SJCRH30 (cell line): ENCODE measurements around the gene FAM227B. TPM values are rescaled to one million over a fixed set of nuclear protein-coding genes. Genes with fewer than 3 reads are reported as not detected.
"Not testable (repeated sequence)": the region's sequence is repeated elsewhere in the genome, so short reads cannot be mapped to it uniquely, and the experiment has no call there.

Experiments
- DNase-seq, 2 experiments: peaks; one replicate each; pipeline ENCODE4 v3.0.0-alpha.2; 2015 to 2020
- H3K27ac ChIP-seq: fragments of 250-450 bp; sonication (Bioruptor Pico); 2 replicates; pipeline ENCODE4 v1.5.1; 2020; ENCODE audit warnings: mild to moderate bottlenecking, moderate library complexity
- H3K27me3 ChIP-seq: fragments of 250-450 bp; sonication (Bioruptor Pico); 2 replicates; pipeline ENCODE4 v1.5.1; 2020; ENCODE audit warnings: mild to moderate bottlenecking, moderate library complexity
- H3K36me3 ChIP-seq: fragments of 250-450 bp; sonication (Bioruptor Pico); 2 replicates; pipeline ENCODE4 v1.5.1; 2020; ENCODE audit warnings: mild to moderate bottlenecking, moderate library complexity
- H3K4me1 ChIP-seq: fragments of 250-450 bp; sonication (Bioruptor Pico); 2 replicates; pipeline ENCODE4 v1.5.1; 2020; ENCODE audit warnings: mild to moderate bottlenecking, moderate library complexity
- H3K4me3 ChIP-seq: fragments of 250-450 bp; sonication (Bioruptor Pico); 2 replicates; pipeline ENCODE4 v1.5.1; 2020; ENCODE audit warnings: mild to moderate bottlenecking, moderate library complexity
- H3K9me3 ChIP-seq: fragments of 250-450 bp; sonication (Bioruptor Pico); replicated peaks from 2 replicates; pipeline ENCODE4 v1.5.1; 2020; ENCODE audit warnings: mild to moderate bottlenecking, moderate library complexity
- total RNA-seq: library from RNA; depleted of rRNA; stranded (reverse); fragments of >200 nt; shearing (Covaris generic); gene quantifications from 2 replicates; pipeline ENCODE4 v1.2.3, GENCODE V29; 2014; rRNA removed

The FAM227B gene, protein sequence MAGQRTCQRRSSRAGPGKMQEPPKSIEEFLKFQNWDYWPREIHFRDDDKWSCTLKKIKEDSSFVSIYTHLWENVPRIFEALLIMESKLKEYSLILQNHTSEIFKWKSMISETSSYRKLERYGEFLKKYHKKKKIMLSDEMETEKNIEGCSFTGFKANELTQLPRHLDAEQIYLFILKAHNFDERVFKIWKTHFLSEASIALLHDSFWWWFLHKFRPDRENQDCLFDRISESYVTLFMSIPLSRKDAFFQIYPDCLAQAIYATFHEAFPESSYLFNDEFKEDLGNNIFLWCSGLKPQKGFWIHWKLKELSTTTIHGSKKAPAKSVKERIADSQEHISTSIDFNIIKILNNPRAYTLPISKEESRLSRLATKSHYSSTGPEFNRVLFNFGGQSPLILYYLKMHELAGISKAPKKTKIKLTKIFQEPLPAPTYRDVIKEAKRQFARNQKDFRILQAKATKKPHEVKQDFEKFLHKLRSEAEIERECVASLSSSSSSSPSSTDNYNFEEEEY
- total RNA-seq, result 8.5 and 9.7 TPM in 2 replicates

DNA sequence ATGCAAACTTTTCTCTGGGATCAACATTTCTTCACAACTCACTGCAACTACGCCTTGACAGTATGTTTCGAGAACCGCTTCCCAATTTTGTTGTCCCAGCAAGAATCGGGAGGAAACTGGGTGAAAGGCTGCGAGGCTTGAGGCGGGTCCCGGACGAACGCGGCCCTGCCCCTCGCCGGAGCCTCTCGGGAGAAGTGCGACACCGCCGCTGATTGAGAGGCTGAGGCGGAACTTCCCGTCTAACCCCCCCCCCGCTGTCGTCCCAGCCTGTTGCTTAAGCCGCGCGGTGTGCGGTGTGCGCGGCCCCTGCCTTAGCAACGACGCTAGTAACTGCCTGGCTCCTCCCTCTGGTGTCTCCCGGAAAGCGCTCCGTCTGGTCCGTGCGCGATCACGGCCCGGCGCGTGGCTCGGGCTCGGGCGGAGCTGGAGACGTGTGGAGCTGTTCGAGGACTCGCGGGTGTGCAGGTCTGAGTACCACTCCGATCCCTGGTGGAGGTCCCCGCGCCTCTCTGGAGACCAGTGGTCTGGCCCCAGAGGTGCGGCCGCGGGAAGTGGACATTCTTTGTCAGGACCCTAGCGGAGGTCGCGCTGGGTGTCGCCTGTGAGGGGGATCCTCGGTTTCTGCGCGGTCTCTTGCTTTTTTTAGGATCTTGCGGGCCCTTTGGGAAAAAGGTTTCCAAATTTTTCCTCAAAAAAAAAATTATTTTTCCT is at the start of gene FAM227B, which contains the start of gene DTWD1:
Gene FAM227B (minus strand): TSS at position 161 of the 711 bp plus-strand sequence. CDS start 5,647 bp downstream, outside the sequence.
Gene DTWD1 (plus strand): TSS at position 391 of the 711 bp plus-strand sequence. CDS start 4,120 bp downstream, outside the sequence.
- DNase-seq, result peak; percentile 96 to 97
- H3K27ac ChIP-seq, result peak within 1 kb of the TSS; percentile 98
- H3K36me3 ChIP-seq, result peaks cover 13% of the 10 kb centered on the region
- H3K27me3 ChIP-seq, result no peaks in the 10 kb centered on the region
- peak within 1 kb of the TSS; percentile 62 for H3K4me3 ChIP-seq
- peaks cover 9% of the 10 kb centered on the region for H3K9me3 ChIP-seq
- H3K4me1 ChIP-seq, result peaks cover 27% of the 10 kb centered on the region

DNA sequence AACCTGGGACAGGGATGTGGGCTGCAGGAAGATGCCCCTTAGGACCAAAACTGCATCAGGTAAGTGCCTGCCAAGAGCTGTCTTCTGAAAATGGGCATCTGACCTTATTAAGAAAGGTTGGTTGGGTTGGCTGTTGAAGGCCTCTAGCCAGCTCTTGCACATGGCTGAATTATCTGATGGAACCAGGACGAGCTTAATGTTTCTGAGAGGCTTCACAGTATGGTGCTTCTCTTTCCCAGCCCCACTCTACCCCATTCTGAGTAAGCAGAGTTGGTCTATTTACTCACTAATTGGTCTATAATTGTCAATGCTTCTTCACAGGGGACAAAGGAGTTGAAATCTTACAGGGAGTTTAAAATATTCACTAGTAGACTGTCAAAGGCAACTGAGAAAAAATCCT is 48.7 kb upstream of the FAM227B start:
- no peaks in the 10 kb centered on the region for H3K36me3 ChIP-seq
- no peak for DNase-seq
- no peaks in the 10 kb centered on the region for H3K27me3 ChIP-seq
- peaks cover 2% of the 10 kb centered on the region; the same call in 1 of the 2 replicates for H3K4me1 ChIP-seq
- H3K27ac ChIP-seq, result no peak overlapping the region
- no peak overlapping the region for H3K4me3 ChIP-seq
- H3K9me3 ChIP-seq, result no peaks in the 10 kb centered on the region; the same call in none of the 2 replicates

DNA sequence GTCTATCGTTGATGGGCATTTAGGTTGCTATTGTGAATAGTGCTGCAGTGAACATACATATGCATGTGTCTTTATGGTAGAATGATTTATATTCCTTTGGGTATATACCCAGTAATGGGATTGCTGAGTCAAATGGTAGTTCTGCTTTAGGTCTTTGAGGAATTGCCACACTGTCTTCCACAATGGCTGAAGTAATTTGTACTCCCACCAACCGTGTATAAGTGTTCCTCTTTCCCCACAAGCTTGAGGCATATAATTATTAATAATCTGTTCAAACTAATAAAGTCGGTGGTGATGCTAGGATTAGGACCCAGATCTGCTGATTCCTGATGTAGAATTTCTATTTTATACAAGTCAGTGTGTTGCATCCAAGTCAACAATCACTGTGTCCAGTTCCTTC is 45.9 kb upstream of the FAM227B start:
- H3K36me3 ChIP-seq, DNase-seq, H3K4me3 ChIP-seq, H3K4me1 ChIP-seq, H3K9me3 ChIP-seq, H3K27ac ChIP-seq, H3K27me3 ChIP-seq: not testable (repeated sequence)

DNA sequence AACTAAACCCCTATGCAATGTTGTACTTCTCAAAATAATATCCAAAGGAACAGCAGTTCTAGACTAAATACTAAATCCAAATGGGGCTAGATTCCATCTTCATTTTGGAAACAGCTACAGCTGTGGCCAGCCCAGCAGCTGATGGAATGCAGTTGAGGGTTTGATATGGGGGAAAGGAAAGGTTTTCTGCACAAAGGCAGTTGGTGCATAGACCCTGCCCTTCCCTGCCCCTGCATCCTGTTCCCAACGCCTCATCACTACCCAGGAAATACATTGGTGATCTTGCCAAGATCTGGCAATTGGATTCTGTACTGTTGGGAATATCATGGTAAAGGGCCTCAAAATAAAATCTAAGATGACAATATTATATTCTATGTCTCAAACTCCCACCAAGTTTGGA is 44.1 kb upstream of the FAM227B start:
- Histone ChIP-seq H3K27me3 (no peaks in the 10 kb centered on the region), H3K36me3 (no peaks in the 10 kb centered on the region), H3K27ac (no peak overlapping the region), H3K9me3 (no peaks in the 10 kb centered on the region), H3K4me1 (no peaks in the 10 kb centered on the region), H3K4me3 (no peak overlapping the region)
- DNase-seq, result no peak

DNA sequence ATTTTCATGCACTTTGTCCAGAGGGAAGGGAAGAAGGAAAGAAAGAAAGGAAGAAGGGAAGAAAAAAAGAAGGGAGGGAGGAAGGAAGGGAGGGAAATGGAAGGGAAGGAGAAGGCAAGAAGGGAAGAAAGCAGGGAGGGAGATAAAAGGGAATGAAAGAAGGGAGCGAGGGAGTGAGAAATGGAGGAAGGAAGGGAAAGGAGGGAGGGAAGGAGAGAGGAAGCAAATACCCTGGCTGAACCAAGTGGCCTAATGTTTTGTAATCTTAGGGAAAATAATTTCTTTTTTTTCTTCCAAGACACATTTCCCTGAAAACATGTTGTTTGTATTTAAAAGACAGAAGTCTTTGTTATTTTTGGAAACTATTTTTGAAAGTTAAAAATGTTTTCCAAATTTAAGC is 36.1 kb upstream of the FAM227B start:
- no peak overlapping the region for H3K27ac ChIP-seq
- no peaks in the 10 kb centered on the region for H3K27me3 ChIP-seq
- no peak for DNase-seq
- no peaks in the 10 kb centered on the region for H3K4me1 ChIP-seq
- H3K4me3 ChIP-seq, result no peak overlapping the region
- H3K9me3 ChIP-seq, result peaks cover 15% of the 10 kb centered on the region
- H3K36me3 ChIP-seq, result no peaks in the 10 kb centered on the region

DNA sequence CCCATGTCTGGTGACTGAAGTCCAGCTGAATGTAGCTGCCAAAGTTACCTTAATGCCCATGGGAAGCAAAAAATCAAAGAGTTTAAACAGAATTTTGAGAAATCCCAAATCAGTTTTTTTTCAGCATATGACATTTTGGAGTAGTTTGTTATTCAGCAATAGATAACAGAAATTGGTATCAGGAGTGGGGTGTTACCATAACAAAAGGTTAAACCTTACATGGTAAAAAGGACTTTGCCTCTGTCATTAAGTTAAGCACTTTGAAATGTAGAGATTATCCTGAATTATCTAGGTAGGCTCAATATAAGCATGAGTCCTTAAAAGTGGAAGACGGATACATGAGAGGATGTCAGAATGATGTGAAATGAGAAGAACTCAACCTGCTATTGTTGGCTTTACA is 32.3 kb upstream of the FAM227B start:
- no peak for DNase-seq
- Histone ChIP-seq H3K4me3 (no peak overlapping the region), H3K27ac (no peak overlapping the region), H3K27me3 (no peaks in the 10 kb centered on the region), H3K9me3 (peaks cover 19% of the 10 kb centered on the region), H3K36me3 (no peaks in the 10 kb centered on the region), H3K4me1 (no peaks in the 10 kb centered on the region)

DNA sequence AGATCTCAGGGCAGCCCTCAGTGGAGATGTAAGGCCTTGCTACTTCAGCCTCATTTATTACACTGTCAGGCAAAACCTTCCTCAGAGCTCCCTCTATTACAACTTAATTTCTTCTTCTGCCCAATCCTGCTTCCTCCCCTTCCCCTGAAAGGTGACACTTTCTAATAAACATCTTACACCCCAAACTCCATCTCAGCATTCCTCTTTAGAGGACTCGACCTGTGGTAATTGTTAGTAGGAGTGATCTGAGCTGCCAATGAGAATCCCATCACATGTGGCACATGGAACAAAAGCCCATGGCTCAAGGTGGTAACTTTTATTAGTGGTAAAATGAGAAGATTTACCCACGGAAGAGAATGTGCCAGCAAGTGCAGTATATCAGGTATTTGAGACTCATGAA is 30.1 kb upstream of the FAM227B start:
- H3K27ac ChIP-seq, result no peak overlapping the region
- H3K27me3 ChIP-seq, result no peaks in the 10 kb centered on the region
- no peaks in the 10 kb centered on the region; the same call in 1 of the 2 replicates for H3K4me1 ChIP-seq
- peaks cover 21% of the 10 kb centered on the region for H3K9me3 ChIP-seq
- DNase-seq, result no peak
- H3K36me3 ChIP-seq, result peaks cover 4% of the 10 kb centered on the region; the same call in 1 of the 2 replicates
- no peak overlapping the region for H3K4me3 ChIP-seq

DNA sequence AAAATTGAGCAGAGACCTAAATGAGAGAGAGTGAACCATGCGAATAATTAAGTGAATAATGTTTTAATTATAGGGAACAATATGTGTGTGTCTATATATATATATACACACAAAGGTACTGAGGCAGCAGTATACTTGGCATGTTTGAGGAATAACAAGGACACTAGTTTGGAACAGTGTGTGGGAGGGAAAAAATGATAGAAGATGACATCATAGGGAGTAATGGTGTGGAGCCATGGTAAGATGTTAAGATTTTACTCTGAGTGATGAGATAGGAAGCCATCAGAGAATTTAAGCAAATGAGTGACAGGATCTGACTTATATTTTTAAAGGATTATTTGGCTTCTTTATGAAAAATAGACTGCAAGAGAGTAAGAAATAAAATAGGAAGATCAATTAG is 29.4 kb upstream of the FAM227B start:
- Histone ChIP-seq H3K27me3 (no peaks in the 10 kb centered on the region), H3K36me3 (peaks cover 7% of the 10 kb centered on the region), H3K4me1 (no peaks in the 10 kb centered on the region; the same call in 1 of the 2 replicates), H3K4me3 (no peak overlapping the region), H3K27ac (no peak overlapping the region), H3K9me3 (peaks cover 21% of the 10 kb centered on the region)
- no peak for DNase-seq

DNA sequence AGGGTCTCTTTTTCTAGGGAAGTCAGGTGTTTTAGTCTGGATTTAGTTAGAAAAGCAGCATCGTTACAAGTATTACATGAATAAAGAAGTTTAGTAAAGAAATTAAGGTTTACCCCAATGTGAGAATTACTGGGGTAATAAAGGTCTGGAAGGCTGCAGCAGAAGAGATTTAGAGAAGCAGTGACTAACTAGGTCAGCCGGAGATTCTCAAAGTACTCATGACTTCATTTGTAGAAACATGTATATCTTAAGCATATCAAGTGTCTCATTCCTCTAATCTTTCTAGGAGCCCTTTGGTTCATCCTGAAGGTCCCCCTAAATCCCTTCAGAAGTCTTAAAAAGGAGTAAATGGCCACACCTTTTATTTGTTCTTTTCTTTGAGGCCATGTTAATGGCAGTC is 26.3 kb upstream of the FAM227B start:
- Histone ChIP-seq H3K27ac (no peak overlapping the region), H3K4me3 (no peak overlapping the region), H3K27me3 (no peaks in the 10 kb centered on the region), H3K4me1 (no peaks in the 10 kb centered on the region; the same call in 1 of the 2 replicates), H3K9me3 (peaks cover 5% of the 10 kb centered on the region), H3K36me3 (peaks cover 19% of the 10 kb centered on the region)
- DNase-seq, result no peak

DNA sequence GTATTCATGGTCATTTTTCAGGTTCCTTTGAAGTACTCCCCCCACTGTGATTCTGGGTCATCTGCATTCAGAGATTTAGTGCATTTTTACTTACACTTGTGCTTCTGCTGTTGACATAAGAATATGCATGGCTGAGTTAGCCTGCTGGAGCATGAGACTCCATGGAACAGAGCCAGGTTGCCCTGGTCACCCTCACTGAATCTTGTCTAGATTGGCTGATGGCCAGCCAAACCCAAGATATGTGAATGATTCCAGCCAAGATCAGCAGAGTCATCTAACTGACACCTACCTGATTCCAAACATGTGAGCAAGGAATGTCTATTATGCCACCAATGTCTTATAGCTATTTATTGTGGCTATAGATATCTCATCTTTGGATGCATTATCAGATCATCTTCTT is 25.3 kb upstream of the FAM227B start:
- no peaks in the 10 kb centered on the region; the same call in 1 of the 2 replicates for H3K4me1 ChIP-seq
- no peak overlapping the region for H3K4me3 ChIP-seq
- peak; percentile 33 to 45 for DNase-seq
- H3K9me3 ChIP-seq, result peaks cover 2% of the 10 kb centered on the region; the same call in 1 of the 2 replicates
- H3K36me3 ChIP-seq, result peaks cover 29% of the 10 kb centered on the region
- H3K27ac ChIP-seq, result no peak overlapping the region
- H3K27me3 ChIP-seq, result no peaks in the 10 kb centered on the region

DNA sequence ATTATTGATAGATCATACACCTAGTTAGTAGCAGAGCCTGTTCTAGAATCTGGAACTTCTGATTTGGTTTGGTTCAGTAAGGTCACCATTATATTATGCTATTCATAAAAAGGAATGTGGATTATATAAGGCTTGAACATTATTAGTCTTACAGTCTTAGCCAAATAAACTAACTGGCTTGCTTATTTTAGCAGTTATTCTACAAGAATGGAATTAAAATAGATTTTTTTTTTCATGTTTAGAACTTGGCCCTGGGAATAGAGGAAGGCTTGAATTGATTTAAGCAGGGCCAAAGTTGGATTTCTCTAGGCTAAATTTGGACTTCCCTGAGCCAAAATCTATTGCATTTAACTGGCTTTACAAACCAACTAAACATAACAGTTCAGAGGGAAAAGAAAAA is 24.7 kb upstream of the FAM227B start:
- Histone ChIP-seq H3K4me1 (no peaks in the 10 kb centered on the region; the same call in 1 of the 2 replicates), H3K27ac (no peak overlapping the region), H3K9me3 (peaks cover 2% of the 10 kb centered on the region; the same call in 1 of the 2 replicates), H3K4me3 (no peak overlapping the region), H3K36me3 (peaks cover 32% of the 10 kb centered on the region), H3K27me3 (no peaks in the 10 kb centered on the region)
- DNase-seq, result no peak

DNA sequence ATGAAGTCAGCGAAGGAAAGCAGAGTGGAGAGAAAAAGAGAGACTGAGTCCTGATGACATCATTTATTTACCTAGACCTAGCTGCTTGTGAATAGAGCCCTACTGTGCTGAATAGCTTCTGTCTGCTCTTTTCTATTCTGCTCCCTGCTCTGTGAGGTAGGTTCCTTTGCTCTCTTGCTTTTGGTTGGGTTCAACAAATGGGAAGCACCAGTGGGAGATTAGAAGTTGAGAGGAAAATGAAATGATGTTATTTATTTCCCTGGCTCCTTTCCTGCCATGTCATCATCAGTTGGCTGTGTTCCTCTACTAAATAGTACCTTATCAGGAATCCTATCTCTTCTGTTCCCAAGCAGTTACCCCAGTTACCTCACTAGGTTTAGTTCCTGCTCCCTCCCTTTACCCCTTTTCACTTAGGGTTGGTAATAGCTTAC is 23.8 kb upstream of the FAM227B start:
- Histone ChIP-seq H3K27ac (no peak overlapping the region), H3K36me3 (peaks cover 32% of the 10 kb centered on the region), H3K9me3 (peaks cover 2% of the 10 kb centered on the region; the same call in 1 of the 2 replicates), H3K4me3 (no peak overlapping the region), H3K4me1 (no peaks in the 10 kb centered on the region; the same call in 1 of the 2 replicates), H3K27me3 (no peaks in the 10 kb centered on the region)
- no peak for DNase-seq

DNA sequence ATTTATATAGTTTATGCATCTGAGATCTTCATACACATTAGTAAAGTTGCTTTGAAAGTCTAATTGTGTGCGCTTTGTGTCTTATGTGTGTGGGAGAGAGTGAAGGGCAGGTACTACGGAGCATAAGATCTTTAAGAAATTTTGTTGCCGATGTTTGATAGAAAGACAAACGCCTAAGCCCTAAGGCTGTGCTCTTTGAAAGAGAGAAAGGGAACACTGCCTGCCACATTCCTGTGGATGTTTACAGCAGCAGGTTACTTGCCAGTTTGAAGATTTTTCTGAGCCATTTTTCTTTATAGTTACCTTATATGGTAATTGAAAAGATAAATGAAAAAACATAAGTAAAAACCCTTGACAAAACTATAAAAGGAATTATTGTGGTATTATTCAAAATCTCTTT is 17.2 kb upstream of the FAM227B start:
- no peak overlapping the region for H3K4me3 ChIP-seq
- H3K27ac ChIP-seq, result no peak overlapping the region
- H3K27me3 ChIP-seq, result no peaks in the 10 kb centered on the region
- no peaks in the 10 kb centered on the region for H3K9me3 ChIP-seq
- H3K4me1 ChIP-seq, result no peaks in the 10 kb centered on the region
- peaks cover 32% of the 10 kb centered on the region for H3K36me3 ChIP-seq
- DNase-seq, result no peak

DNA sequence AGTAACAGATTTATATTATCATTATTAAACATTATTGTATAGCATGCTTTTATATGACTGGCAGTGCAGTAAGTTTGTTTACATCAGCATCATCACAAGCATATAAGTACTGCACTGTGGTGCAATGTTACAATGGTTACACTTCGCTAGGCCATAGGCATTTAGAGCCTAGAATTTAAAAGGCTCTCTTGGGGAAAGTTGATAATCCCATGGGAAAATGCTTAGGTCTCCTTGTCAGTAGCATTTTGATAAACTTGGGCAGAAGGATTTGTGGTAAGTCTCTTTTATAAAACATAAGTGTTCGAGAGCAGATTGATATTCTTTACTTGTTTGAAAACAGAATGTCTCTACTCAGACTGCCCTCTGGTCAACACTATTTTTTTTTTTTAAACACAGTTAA is 7.8 kb upstream of the FAM227B start:
- H3K27ac ChIP-seq, result peak overlapping the region; percentile 68
- peaks cover 32% of the 10 kb centered on the region for H3K4me1 ChIP-seq
- DNase-seq, result peak in 1 of 2 experiments; percentile 62
- peaks cover 14% of the 10 kb centered on the region for H3K9me3 ChIP-seq
- H3K4me3 ChIP-seq, result no peak overlapping the region
- peaks cover 55% of the 10 kb centered on the region for H3K36me3 ChIP-seq
- H3K27me3 ChIP-seq, result no peaks in the 10 kb centered on the region

DNA sequence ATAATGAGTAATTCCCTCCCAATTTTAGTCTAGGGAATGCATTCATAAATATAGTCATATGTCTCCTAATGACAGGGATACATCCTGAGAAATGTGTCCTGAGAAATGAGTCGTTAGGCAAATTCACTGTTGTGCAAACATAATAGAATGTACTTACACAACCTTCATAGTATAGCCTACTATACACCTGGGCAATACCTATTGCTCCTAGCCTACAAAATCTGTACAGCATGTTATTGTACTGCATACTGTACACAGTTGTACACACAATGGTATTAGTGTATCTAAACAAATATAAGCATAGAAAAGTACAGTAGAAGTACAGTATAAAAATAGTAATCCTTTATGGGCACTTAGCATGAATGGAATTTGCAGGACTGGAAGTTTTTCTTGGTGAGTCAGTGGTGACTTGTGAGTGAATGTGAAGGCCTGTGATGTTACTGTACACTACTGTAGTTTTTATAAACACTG is 6.8 kb upstream of the FAM227B start:
- Histone ChIP-seq H3K27ac (peak overlapping the region; percentile 68), H3K36me3 (peaks cover 52% of the 10 kb centered on the region), H3K4me3 (no peak overlapping the region), H3K27me3 (no peaks in the 10 kb centered on the region), H3K9me3 (peaks cover 14% of the 10 kb centered on the region), H3K4me1 (peaks cover 41% of the 10 kb centered on the region)
- peak; percentile 29 to 52 for DNase-seq
